ENCODE data around the gene BHLHE23. TPM values are rescaled to one million over a fixed set of nuclear protein-coding genes. Genes with fewer than 3 reads are reported as not detected.

Gene BHLHE23
- total and polyA plus RNA-seq, 12 donors = 0.03 TPM; not detected in 11

DNA sequence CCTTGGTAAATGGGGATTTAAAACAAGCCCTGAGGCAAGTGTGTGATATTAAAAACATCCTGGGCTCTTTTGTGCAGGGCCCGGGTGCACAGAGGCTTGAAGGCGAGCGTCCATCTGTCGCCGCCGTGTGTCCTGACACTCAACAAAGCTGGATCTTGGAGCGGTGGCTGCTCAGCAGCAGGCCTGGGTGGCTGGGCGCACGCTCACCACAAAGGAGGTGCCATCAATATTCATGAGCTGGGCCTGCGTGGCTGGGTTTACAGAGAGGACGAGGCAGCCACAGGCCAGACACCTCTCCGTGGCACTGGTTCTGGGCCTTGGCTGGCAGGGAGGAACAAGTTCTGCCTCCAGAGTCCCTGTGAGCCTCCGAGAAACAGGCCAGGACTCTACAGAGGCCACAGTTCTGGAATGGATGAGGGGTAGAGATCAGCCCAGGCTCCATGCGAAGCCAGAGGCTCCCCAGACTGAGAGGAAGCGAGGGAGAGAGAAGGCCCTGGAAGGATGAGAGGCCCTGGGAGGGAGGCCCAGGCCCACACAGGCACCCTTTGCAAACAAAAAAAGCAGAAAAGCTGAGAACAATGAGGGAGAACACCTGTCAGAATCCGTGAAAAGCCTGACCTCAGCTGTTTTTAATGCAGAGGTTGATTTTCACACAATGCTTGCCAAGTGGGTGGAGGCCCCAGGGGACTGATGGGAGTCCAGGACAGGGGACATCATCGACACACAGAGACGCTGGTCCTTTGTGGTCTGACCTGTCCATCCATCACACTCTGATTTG, 21.9 kb downstream of the BHLHE23 start:
- intact Hi-C loops (cut with DNase I) = no loop called here
- Histone ChIP-seq H3K27me3 (peaks cover 0 to 86% (median 59%) of the 10 kb centered on the region in 7 donors), H3K27ac (no peak overlapping the region), H3K4me3 (no peak overlapping the region), H3K4me1 (peaks cover 0 to 10% (median 0%) of the 10 kb centered on the region in 9 donors), H3K36me3 (no peaks in the 10 kb centered on the region), H3K9me3 (no peaks in the 10 kb centered on the region)
- TF ChIP-seq CTCF (IDR thresholded peaks at IDR 0.05) = no peak
- no peak for DNase-seq
- peak in 2 of 8 donors; percentile 17 to 60 for ATAC-seq
- 75% methylated on average over 18 of the region's 18 CpGs for WGBS, 2 donors

GRCh38 chr20:62983210-62983609, 23.6 kb downstream of the BHLHE23 start:
- 86 to 96% methylated on average over 6 of the region's 6 CpGs for WGBS, 2 donors
- no peak for DNase-seq
- Histone ChIP-seq H3K9me3 (no peaks in the 10 kb centered on the region), H3K36me3 (no peaks in the 10 kb centered on the region), H3K4me3 (no peak overlapping the region), H3K27ac (no peak overlapping the region), H3K27me3 (peaks cover 2 to 89% (median 71%) of the 10 kb centered on the region in 7 donors), H3K4me1 (peaks cover 0 to 10% (median 0%) of the 10 kb centered on the region in 9 donors)
- TF ChIP-seq CTCF (IDR thresholded peaks at IDR 0.05) = no peak
- ATAC-seq = no peak
- intact Hi-C loops (cut with DNase I) = no loop called here

- TF ChIP-seq CTCF (IDR thresholded peaks at IDR 0.05) = no peak
- ATAC-seq = peak in 3 of 8 donors; percentile 6 to 38 (median 36)
- intact Hi-C loops (cut with DNase I) = no loop called here
- Histone ChIP-seq H3K27ac (no peak overlapping the region), H3K27me3 (peaks cover 4 to 92% (median 76%) of the 10 kb centered on the region in 7 donors), H3K4me1 (peaks cover 0 to 10% (median 0%) of the 10 kb centered on the region in 9 donors), H3K9me3 (no peaks in the 10 kb centered on the region), H3K4me3 (no peak overlapping the region), H3K36me3 (no peaks in the 10 kb centered on the region)
- 62 to 71% methylated on average over 20 to 21 of the region's 21 CpGs for WGBS, 2 donors
- DNase-seq = no peak
These were observed 24.4 kb downstream of the BHLHE23 start for GRCh38 chr20:62982124-62983075.

DNA sequence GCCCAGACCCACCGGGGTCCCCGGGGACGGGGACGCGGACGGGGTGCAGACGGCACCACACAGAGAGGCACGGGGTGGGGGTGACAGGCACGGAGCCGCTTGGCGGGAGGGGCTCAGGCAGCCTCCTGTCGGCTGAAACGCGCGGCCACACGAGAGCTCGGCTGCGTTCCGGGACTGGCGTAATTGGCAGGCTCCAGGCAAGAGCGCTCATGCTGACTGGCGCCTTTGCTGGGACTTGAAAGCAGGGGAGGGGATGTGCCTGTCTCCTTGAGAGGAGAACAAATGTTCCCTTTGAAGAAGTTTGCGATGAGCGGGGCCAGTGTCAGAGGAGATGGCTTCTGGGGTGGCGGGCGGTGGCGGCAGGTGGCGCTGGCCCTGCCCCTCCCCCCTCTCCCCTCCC, 25.8 kb downstream of the BHLHE23 start:
- no peak for TF ChIP-seq CTCF (IDR thresholded peaks at IDR 0.05)
- WGBS, 2 donors = 43 to 52% methylated on average over 28 of the region's 28 CpGs
- no peak for DNase-seq

More for the DNA sequence above, 25.8 kb downstream of the BHLHE23 start:
- Histone ChIP-seq H3K27me3 (peaks cover 10 to 97% (median 84%) of the 10 kb centered on the region in 7 donors), H3K4me1 (peaks cover 0 to 10% (median 0%) of the 10 kb centered on the region in 9 donors), H3K4me3 (no peak overlapping the region), H3K9me3 (no peaks in the 10 kb centered on the region), H3K36me3 (no peaks in the 10 kb centered on the region), H3K27ac (no peak overlapping the region)
- intact Hi-C loops (cut with DNase I) = no loop called here
- no peak for ATAC-seq
